Left lobe of liver (tissue), 2 donors: ENCODE data around the gene ELMO3. TPM values are rescaled to one million over a fixed set of nuclear protein-coding genes. Genes with fewer than 3 reads are reported as not detected.

Source experiments
- ATAC-seq: fragments of 200-7000 bp; cut with Tn5 transposase; one replicate; pipeline ENCODE4 v1.9.1; 2020; ENCODE audit warnings: mild to moderate bottlenecking, moderate library complexity
- DNase-seq: peaks from one replicate; pipeline ENCODE4 v3.0.0-alpha.2; 2020; ENCODE audit warnings: low spot score
- total RNA-seq: library from RNA; stranded (reverse); gene quantifications from one replicate; pipeline ENCODE4 v1.2.1, GENCODE V29; 2021
- donor health status: DM: no; HTN: no; CAD: no; lungs with moderate emphysema.
- donor health status: DM: no; HTN: yes; CAD: no.

ELMO3 gene
- total RNA-seq, 1 donor from 2014 or later: 5.2 TPM

DNA sequence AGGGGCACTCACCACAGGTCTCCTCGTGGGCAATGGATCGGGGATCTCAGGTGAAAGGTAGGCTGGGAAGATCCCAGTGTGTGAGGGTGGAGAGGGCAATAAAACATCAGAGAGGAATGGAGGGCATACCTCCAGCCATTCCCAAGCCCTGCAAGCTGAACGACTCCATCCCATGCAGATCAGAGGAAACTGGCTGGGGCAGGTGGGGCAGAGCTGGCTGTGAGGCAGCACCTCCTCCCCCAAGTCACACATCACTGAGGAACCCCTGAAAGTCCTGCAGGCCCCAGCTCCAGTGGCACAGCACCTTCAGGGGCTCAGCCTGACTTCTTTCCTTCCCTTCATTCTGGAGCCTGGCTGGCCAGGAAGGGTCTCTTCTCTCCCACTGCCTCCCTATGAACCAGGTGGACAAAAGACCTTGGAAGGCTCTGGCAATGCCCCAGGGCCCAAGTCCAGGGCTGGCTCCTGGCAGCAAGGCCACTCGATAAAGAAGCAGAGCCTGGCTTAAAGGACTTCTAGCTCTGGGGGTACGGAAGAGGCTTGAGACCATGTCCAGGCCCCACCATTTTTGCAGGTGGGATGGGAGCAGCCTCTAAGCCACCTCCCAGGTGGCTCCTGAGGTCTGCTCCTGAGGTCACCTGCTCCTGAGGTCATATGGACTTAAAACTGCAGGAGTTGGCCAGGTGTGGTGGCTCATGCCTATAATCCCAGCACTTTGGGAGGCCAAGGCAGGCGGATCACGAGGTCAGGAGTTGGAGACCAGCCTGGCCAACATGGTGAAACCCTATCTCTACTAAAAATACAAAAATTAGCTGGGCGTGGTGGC lies 14.5 kb downstream of the ELMO3 start:
- no peak for ATAC-seq
- no peak for DNase-seq

DNA sequence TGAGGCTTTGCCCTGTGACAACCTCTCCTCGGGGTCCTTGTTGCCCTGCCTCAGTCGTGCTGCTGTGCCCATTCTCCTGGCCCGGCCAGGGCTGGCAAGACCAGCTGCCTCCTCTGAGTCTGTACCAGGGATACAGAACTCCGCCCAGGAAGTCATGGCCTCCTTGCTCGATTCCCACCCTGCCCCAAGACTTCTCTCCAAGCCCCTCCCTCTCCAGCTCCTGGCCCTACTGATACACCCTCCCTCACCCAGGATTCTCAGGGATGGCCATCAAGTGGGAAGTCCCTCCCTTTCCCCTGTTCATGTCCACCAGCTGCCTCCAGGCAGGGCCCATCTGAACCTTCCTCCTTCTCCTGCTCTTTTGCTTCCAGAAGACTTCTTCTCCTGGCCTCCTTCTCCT lies 16.8 kb downstream of the ELMO3 start:
- DNase-seq (no peak), ATAC-seq (no peak)

GRCh38 chr16:67216612-67217490 lies 17.9 kb downstream of the ELMO3 start:
- DNase-seq: no peak
- ATAC-seq: peak; percentile 63

DNA sequence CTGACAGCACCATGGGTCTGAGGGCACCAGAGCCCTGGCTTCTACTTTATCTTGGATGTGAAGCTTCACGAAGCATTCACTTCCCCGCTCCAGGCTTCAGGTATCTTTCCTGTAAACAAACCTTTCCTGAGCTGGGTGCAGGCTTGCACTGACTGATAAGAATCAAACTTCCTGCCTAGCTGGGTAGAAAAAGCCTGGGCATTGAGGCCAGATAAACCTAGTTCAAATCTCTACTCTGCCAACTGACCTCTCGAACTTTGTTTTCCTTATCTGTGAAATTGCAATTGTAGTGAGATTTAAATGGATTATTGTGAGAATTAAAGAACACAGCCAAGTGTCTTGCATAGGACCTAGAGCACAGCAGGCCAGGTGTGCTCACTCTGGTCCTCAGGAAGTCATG lies 25.1 kb downstream of the ELMO3 start:
- no peak for DNase-seq

GRCh38 chr16:67226295-67226803 lies 27.4 kb downstream of the ELMO3 start:
- ATAC-seq (no peak), DNase-seq (no peak)

More for the DNA sequence above, 25.1 kb downstream of the ELMO3 start:
- ATAC-seq: peak; percentile 63

GRCh38 chr16:67226804-67227566 lies 28.1 kb downstream of the ELMO3 start, which contains the start of gene TMEM208:
TSS of gene TMEM208 (plus strand) at chr16:67227130. CDS start at chr16:67227219, 89 bp downstream.
- peak; percentile 97 for DNase-seq
- peak; percentile 92 for ATAC-seq

- ATAC-seq: no peak
These were observed 28.6 kb downstream of the ELMO3 start for GRCh38 chr16:67227567-67227921.

DNA sequence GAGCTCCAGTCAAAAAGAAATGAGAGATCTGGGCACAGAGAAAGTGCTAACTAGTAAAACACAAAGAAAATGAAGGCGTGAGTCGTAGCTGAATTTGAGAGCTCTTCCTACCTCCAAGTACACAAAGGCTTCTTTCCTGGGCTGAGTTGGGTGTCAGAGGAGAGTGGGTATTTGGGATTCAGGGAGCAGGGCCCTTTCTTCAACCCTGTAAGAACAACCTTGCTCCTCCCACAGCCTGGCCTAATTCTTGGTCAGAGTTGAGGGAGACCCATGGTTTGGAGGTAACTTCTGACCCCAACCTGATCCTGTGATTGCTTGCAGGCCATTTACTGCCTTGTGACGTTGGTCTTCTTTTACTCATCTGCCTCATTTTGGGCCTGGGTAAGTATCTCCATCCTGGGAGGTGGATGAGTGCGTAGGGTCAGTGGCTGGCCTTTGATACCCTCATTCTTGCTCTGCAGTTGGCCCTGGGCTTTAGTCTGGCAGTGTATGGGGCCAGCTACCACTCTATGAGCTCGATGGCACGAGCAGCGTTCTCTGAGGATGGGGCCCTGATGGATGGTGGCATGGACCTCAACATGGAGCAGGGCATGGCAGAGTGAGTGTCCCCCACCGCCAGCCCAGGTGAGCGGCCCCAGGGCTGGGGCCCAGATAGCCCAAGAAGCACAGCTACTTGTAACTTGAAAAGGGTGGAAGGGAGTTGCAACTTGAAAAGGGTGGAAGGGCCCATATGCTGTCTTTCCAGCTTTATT lies 29.3 kb downstream of the ELMO3 start:
- DNase-seq (no peak), ATAC-seq (no peak)

More at GRCh38 chr16:67227567-67227921, 28.6 kb downstream of the ELMO3 start:
- no peak for DNase-seq

DNA sequence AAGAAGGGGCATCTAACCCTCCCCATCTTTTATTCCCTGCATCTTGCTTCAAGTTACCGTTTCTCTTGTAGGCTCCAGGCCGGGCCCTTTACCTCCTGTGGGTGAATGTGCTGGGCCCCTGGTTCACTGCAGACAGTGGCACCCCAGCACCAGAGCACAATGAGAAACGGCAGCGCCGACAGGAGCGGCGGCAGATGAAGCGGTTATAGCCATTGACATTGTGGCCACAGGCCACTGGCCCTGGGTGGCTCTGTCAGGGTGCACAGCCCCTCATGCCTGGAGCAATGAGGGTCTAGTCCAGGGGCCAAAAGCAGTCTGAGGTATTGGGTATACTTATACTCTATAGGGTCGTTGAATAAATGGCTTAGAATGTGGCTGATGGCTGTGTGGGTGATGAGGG lies 30.0 kb downstream of the ELMO3 start:
- no peak for DNase-seq
- no peak for ATAC-seq

GRCh38 chr16:67229906-67230808 lies 31.2 kb downstream of the ELMO3 start:
- no peak for ATAC-seq
- DNase-seq: no peak

- DNase-seq (peak; percentile 76), ATAC-seq (peak; percentile 57)
These were observed 32.1 kb downstream of the ELMO3 start for GRCh38 chr16:67230809-67231660.

GRCh38 chr16:67233596-67233995 lies 34.7 kb downstream of the ELMO3 start:
- no peak for ATAC-seq
- no peak for DNase-seq

DNA sequence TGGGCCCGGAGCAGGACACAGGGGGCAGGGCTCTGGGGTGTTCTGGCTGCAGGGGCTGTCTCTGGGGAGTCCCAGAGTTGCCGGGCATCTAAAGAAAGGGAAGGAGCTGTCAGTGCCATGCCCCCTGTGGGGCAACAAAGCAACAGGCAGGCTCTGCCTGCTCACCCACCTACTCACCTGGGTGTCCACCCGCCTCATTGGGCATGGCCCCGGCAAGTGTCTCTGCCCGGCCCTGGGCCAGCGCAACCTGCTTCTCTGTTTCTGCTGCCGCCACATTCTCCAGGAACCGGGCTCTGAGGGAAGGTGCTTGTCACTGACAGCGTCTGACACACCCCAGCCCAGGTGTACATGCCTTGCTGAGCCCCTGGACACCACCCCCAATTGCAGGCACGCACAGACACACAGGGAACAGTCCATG lies 35.3 kb downstream of the ELMO3 start:
- DNase-seq (no peak), ATAC-seq (no peak)

GRCh38 chr16:67235816-67236562 lies 37.1 kb downstream of the ELMO3 start:
- no peak for ATAC-seq

GRCh38 chr16:67236563-67237395 lies 37.8 kb downstream of the ELMO3 start:
- DNase-seq (no peak), ATAC-seq (peak; percentile 16)

More at GRCh38 chr16:67235816-67236562, 37.1 kb downstream of the ELMO3 start:
- no peak for DNase-seq
